ENCODE data around the gene COL11A2. TPM values are rescaled to one million over a fixed set of nuclear protein-coding genes. Genes with fewer than 3 reads are reported as not detected.
A peak's percentile ranks its signal among the peaks of the same experiment; 100 is the strongest.

COL11A2 gene
- total RNA-seq, 1 donor = 1.8 TPM

DNA sequence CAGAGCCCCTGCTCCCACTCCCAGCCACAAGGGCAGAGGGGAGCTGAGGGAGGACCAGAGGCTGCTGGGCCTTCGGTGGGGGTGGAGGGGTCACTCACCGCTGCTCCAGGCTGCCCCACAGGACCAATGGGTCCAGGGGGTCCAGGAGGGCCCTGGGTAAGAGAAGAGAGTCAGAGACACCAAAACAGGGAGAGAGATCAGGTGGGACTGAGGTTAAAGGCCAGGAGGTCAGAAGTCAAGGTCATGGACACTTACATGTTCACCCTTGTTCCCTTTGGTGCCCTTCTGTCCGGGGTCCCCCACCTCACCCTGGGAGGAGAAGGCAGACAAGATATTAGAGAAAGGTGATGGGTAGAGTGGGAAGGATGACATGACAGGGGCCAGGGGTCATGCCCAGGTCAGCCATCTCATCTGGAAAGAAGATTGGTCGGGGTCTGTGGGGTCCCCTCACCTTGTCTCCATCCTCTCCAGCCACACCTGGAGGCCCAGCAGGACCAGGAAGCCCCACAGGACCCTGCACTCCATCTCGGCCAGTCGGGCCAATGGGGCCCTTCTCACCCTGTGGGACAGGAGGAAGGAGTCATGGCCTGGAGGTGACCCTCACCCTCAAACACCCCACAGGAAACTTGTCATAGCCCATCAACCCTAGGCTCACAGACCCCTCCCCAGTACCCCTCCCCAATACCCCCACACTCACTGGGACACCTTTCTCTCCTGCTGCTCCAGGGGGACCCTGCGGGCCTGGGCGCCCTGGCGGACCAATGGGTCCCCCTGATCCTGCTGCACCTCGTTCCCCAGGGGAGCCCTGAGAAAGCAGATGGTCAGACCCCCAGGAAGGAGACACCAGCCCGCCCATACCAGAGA lies 21.0 kb downstream of the COL11A2 start:
- Histone ChIP-seq H3K9me3 (ENCODE audit: low read depth, low read length) (no peaks in the 10 kb centered on the region), H3K36me3 (ENCODE audit: insufficient read depth, low read length) (no peaks in the 10 kb centered on the region)
- peak; percentile 75 for DNase-seq (ENCODE audit: insufficient read length, low spot score, missing footprints)

DNA sequence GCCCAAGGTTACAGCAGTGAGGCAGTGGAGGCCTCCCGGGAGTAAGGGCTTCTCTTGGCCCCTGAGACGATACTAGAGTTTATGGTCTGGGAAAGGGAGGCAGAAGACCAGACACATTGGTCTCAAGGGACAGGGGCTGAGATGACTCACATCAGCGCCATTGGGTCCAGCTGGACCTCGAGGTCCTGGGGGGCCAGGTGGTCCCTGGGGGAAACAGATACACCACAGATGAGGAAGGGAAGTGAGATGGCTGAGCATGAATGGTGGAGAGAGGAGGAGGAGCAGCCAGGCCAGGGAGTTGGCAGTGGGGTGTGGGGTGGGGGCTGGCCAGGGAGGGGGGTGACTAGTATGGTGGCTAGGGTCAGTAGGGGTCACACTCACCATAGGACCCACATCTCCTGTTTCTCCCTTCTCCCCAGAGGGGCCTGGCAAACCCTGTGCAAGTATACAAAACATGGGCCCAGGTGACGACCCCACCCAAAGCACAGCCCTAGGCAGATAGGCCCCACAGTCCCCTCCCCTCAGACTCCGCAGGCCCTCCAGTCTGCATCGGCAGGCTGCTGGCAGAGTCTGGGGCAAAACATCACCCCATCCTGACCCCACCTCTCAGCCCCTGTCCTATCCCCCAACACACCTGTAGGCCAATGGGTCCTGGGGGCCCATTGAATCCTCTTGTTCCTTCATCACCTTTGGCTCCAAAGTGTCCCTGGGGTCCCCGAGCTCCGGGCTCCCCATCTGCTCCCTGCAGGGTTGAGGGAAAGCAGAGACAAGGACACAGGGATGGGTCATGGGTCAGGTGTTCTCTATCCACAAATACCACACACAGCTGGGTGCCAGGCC lies 21.9 kb downstream of the COL11A2 start:
- Histone ChIP-seq H3K4me3 (ENCODE audit: insufficient read depth, low read length) (no peak overlapping the region), H3K79me2 (ENCODE audit: insufficient read depth, low read length) (no peaks in the 10 kb centered on the region), H2AFZ (ENCODE audit: low read length) (no peak overlapping the region), H3K4me1 (ENCODE audit: insufficient read depth, low read length) (no peaks in the 10 kb centered on the region), H3K9me3 (ENCODE audit: low read depth, low read length) (no peaks in the 10 kb centered on the region), H4K20me1 (ENCODE audit: insufficient read depth, low read length) (no peaks in the 10 kb centered on the region), H3K27ac (ENCODE audit: low read depth, low read length) (no peak overlapping the region), H3K4me2 (ENCODE audit: insufficient read depth, low read length) (no peak overlapping the region), H3K36me3 (ENCODE audit: insufficient read depth, low read length) (no peaks in the 10 kb centered on the region), H3K27me3 (ENCODE audit: insufficient read depth, low read length) (no peaks in the 10 kb centered on the region)
- peak; percentile 84 for DNase-seq (ENCODE audit: insufficient read length, low spot score, missing footprints)
- TF ChIP-seq, protein P1, sequence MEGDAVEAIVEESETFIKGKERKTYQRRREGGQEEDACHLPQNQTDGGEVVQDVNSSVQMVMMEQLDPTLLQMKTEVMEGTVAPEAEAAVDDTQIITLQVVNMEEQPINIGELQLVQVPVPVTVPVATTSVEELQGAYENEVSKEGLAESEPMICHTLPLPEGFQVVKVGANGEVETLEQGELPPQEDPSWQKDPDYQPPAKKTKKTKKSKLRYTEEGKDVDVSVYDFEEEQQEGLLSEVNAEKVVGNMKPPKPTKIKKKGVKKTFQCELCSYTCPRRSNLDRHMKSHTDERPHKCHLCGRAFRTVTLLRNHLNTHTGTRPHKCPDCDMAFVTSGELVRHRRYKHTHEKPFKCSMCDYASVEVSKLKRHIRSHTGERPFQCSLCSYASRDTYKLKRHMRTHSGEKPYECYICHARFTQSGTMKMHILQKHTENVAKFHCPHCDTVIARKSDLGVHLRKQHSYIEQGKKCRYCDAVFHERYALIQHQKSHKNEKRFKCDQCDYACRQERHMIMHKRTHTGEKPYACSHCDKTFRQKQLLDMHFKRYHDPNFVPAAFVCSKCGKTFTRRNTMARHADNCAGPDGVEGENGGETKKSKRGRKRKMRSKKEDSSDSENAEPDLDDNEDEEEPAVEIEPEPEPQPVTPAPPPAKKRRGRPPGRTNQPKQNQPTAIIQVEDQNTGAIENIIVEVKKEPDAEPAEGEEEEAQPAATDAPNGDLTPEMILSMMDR (IDR thresholded peaks at IDR 0.05; ENCODE audit: extremely low read depth, low read depth, low read length) = no peak

More for the DNA sequence above, 21.0 kb downstream of the COL11A2 start:
- Histone ChIP-seq H3K27ac (ENCODE audit: low read depth, low read length) (no peak overlapping the region), H3K4me2 (ENCODE audit: insufficient read depth, low read length) (no peak overlapping the region), H3K79me2 (ENCODE audit: insufficient read depth, low read length) (no peaks in the 10 kb centered on the region), H3K4me1 (ENCODE audit: insufficient read depth, low read length) (no peaks in the 10 kb centered on the region), H2AFZ (ENCODE audit: low read length) (no peak overlapping the region), H3K4me3 (ENCODE audit: insufficient read depth, low read length) (no peak overlapping the region), H4K20me1 (ENCODE audit: insufficient read depth, low read length) (no peaks in the 10 kb centered on the region), H3K27me3 (ENCODE audit: insufficient read depth, low read length) (no peaks in the 10 kb centered on the region)
- TF ChIP-seq, protein P1 (IDR thresholded peaks at IDR 0.05; ENCODE audit: extremely low read depth, low read depth, low read length) = no peak

DNA sequence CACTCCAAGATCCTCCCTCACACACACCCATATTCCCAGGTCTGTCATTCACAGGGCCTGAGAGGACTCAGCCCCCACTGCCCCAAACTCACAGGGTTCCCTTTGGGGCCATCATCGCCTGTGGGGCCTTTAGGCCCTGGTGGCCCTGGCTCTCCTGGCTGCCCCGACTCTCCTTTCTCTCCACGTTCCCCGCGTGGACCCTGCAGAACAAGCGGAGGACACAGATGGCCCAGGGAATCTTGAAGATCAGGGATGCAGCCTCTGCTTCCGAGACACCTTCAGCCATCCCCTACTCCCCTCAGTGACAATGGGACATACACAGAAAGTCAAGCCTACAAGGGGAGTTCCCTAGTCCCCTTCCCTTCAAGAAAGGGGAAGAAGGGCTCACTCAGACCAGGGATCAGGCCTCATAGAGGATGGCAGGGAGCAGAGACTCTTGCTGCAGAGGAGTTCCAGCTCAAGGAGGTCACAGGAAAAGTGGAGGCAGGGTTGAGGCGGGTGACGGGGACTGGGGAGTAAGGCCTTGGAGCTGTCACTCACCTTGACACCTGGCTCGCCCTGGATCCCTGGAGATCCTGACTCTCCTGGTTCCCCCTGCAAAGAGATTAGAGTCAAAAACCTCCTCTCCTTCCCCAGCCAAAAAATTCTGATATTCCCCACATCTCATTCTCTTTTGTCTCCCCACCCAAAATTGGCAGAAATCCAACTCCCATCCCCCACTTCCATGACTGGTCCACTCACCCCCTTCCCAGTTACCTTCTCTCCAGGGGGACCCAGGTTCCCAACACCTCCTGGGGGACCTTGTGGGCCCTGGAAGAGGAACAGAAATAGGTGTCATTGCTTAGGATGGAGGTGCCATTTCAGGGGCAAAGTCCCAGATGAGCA lies 22.7 kb downstream of the COL11A2 start:
- Histone ChIP-seq H3K79me2 (ENCODE audit: insufficient read depth, low read length) (no peaks in the 10 kb centered on the region), H3K4me1 (ENCODE audit: insufficient read depth, low read length) (no peaks in the 10 kb centered on the region), H3K4me3 (ENCODE audit: insufficient read depth, low read length) (no peak overlapping the region), H3K4me2 (ENCODE audit: insufficient read depth, low read length) (no peak overlapping the region), H3K36me3 (ENCODE audit: insufficient read depth, low read length) (no peaks in the 10 kb centered on the region), H3K27ac (ENCODE audit: low read depth, low read length) (no peak overlapping the region), H4K20me1 (ENCODE audit: insufficient read depth, low read length) (no peaks in the 10 kb centered on the region), H2AFZ (ENCODE audit: low read length) (no peak overlapping the region), H3K27me3 (ENCODE audit: insufficient read depth, low read length) (no peaks in the 10 kb centered on the region), H3K9me3 (ENCODE audit: low read depth, low read length) (no peaks in the 10 kb centered on the region)
- TF ChIP-seq, protein P1 (IDR thresholded peaks at IDR 0.05; ENCODE audit: extremely low read depth, low read depth, low read length) = no peak
- peak; percentile 90 for DNase-seq (ENCODE audit: insufficient read length, low spot score, missing footprints)

All from osteoblast (primary cell).